LNCaP clone FGC (cell line): ENCODE data around the gene HPGDS.
"Not testable (repeated sequence)": the region's sequence is repeated elsewhere in the genome, so short reads cannot be mapped to it uniquely, and the experiment has no call there.

ENCODE experiments used
- DNase-seq: peaks from one replicate; pipeline ENCODE4 v3.0.0-alpha.2; 2011; ENCODE audit warnings: low read depth
- H3K4me3 ChIP-seq: 2 replicates; pipeline ENCODE4 v1.5.1; 2011; ENCODE audit warnings: mild to moderate bottlenecking, low read depth, low read length, control low read depth
- CTCF ChIP-seq: IDR thresholded peaks from 2 replicates; pipeline ENCODE4 v1.5.1; 2012; ENCODE audit warnings: mild to moderate bottlenecking; ENCODE audit not compliant: control insufficient read depth, insufficient read depth; ENCODE audit errors: extremely low read depth

Gene HPGDS

DNA sequence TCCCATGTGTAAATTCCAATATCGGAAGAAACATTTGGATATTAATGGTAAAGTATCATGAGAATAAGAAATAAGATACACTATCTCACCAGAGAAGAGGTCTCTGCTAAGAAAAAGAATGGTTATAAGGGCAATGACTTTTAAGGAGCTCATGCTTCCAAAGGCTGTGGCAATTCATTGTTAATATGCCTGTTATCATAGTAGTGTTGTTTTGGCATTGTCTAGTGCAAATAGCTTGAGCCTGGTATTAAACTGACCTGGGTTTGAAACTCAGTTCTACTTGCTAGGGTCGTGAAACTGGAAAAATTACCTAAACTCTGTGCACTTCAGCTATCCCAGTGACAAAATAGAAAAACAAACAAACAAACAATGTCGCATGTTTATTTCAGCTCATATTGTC, 8.8 kb downstream of the HPGDS start:
- TF ChIP-seq CTCF: no peak
- DNase-seq: no peak
- H3K4me3 ChIP-seq: no peak overlapping the region

DNA sequence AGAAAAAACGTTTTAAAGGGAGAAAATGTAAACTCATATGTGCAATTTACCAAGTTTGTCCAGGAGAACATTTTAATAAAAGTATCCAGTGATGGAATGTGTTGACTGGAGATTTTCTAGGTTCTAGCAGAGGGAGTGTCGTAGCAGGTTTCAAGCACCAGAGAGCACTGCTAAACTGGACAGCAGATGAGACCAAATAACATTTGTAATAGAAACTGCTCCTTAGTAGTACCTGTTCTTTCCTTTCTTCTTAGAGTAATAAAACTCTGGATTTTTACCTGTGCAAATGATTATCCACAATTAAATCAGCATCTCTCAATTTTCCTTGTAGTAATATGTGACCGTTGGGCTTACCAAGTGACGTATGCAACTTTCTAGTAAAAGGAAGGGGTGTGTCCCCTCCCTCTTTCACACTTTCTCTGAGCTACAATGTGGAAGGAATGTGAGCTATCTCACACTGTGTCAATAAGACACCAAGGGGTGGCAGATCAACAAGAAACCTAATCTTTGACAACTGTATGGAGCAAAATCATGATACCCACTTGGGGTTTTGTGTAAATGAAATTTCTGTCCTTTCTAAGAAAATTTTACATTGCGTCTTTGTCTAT, 9.5 kb downstream of the HPGDS start:
- no peak overlapping the region for H3K4me3 ChIP-seq
- DNase-seq: no peak
- TF ChIP-seq CTCF: peak; percentile 41

GRCh38 chr4:94329933-94330332, 12.7 kb downstream of the HPGDS start:
- no peak for DNase-seq
- no peak overlapping the region for H3K4me3 ChIP-seq
- no peak for TF ChIP-seq CTCF

GRCh38 chr4:94325835-94326234, 16.8 kb downstream of the HPGDS start:
- DNase-seq: no peak
- H3K4me3 ChIP-seq: no peak overlapping the region
- no peak for TF ChIP-seq CTCF

GRCh38 chr4:94319927-94320326, 22.7 kb downstream of the HPGDS start:
- DNase-seq, H3K4me3 ChIP-seq: not testable (repeated sequence)

DNA sequence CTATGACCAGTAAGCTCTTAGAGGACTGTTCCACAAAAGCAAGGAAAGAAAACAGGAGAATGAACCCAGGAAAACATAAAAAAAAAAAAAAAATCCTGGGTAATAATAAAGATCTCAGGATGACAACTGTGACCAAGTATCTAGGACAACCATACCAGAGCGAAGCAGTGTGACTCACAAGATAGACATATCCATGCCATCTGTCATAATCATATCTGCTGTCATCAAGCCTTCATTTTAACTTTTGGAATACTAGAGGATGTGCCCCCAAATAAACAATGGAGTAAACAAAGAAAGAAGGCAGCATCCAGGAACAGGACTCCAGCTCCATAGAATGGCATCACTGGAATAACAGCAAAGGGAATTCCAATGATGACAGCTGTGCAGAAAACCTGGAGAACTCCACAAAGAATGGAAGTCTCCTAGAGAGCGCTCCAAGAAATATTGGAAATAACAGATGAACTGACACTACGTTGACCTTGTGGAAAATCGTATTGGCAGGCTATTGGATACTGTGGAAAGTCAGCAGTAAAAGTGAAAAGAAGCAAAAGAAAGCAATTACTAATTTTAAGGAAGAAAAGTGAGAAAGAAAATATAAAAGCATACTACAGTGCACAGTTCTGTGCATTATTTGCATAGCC, 35.3 kb downstream of the HPGDS start:
- no peak overlapping the region for H3K4me3 ChIP-seq
- no peak for TF ChIP-seq CTCF
- no peak for DNase-seq

DNA sequence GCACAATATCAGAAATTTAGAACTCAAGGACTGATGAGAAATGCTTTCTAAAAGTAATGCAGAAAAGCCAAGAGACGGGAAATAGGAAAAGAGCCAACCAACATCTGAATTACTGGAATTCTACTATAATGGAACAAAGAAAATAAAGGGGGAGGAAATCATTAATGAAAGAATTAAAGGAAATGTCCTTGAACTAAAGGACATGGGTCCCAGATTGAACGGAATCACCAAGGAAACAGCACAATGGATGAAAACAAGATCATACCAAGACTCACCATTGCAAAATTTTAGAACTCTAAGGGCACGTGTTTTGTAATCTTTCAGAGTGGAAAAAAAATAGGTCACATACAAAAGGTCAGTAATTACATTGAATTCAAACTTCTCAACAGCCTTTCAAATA, 35.9 kb downstream of the HPGDS start:
- DNase-seq: no peak
- H3K4me3 ChIP-seq: no peak overlapping the region
- TF ChIP-seq CTCF: no peak
